Neural progenitor cell (in vitro differentiated cells): Measurements from ENCODE around the gene ZNF518B. TPM values are rescaled to one million over a fixed set of nuclear protein-coding genes. Genes with fewer than 3 reads are reported as not detected.
A peak's percentile ranks its signal among the peaks of the same experiment; 100 is the strongest.

Experiments
- DNase-seq: peaks from one replicate; pipeline ENCODE4 v3.0.0-alpha.2; 2016; ENCODE audit warnings: low spot score
- H2AFZ ChIP-seq: fragments of 200-600 bp; sonication (generic); replicated peaks from 2 replicates; pipeline ENCODE4 v1.6.1; 2016; ENCODE audit warnings: antibody characterized with exemption
- H3F3A ChIP-seq: fragments of 200-600 bp; sonication (generic); 2 replicates; pipeline ENCODE4 v1.6.1; 2016; ENCODE audit warnings: antibody characterized with exemption, low read depth
- H3K27ac ChIP-seq: fragments of 200-600 bp; sonication (generic); 2 replicates; pipeline ENCODE4 v1.5.1; 2016; ENCODE audit warnings: mild to moderate bottlenecking
- H3K27me3 ChIP-seq: fragments of 200-600 bp; sonication (generic); 2 replicates; pipeline ENCODE4 v1.6.1; 2016; ENCODE audit warnings: mild to moderate bottlenecking, moderate library complexity
- H3K36me3 ChIP-seq: fragments of 200-600 bp; sonication (generic); 2 replicates; pipeline ENCODE4 v1.5.1; 2016
- H3K4me1 ChIP-seq: fragments of 200-600 bp; sonication (generic); 2 replicates; pipeline ENCODE4 v1.6.1; 2016; ENCODE audit warnings: mixed run types
- H3K4me2 ChIP-seq: fragments of 200-600 bp; sonication (generic); 2 replicates; pipeline ENCODE4 v1.6.1; 2016
- H3K4me3 ChIP-seq: fragments of 200-600 bp; sonication (generic); 2 replicates; pipeline ENCODE4 v1.5.1; 2016
- H3K79me2 ChIP-seq: fragments of 200-600 bp; sonication (generic); 2 replicates; pipeline ENCODE4 v1.6.1; 2016; ENCODE audit warnings: low read depth
- H3K9ac ChIP-seq: fragments of 200-600 bp; sonication (generic); 2 replicates; pipeline ENCODE4 v1.6.1; 2016
- H3K9me3 ChIP-seq: fragments of 200-600 bp; sonication (generic); 2 replicates; pipeline ENCODE4 v1.5.1; 2016; ENCODE audit warnings: low read depth
- H4K20me1 ChIP-seq: fragments of 200-600 bp; sonication (generic); 2 replicates; pipeline ENCODE4 v1.6.1; 2016; ENCODE audit warnings: low read depth
- H3K27ac Mint-ChIP-seq: 3 replicates; pipeline ENCODE4 v1.8.0; 2021; ENCODE audit warnings: mixed read lengths
- H3K27me3 Mint-ChIP-seq: 2 replicates; pipeline ENCODE4 v1.8.0; 2022; ENCODE audit warnings: low read depth, mild to moderate bottlenecking, inconsistent platforms, moderate library complexity, mixed read lengths; ENCODE audit not compliant: insufficient read depth
- H3K36me3 Mint-ChIP-seq: 3 replicates; pipeline ENCODE4 v1.8.0; 2021; ENCODE audit warnings: mixed read lengths
- H3K4me1 Mint-ChIP-seq: 3 replicates; pipeline ENCODE4 v1.8.0; 2021; ENCODE audit warnings: mixed read lengths
- H3K4me3 Mint-ChIP-seq: 3 replicates; pipeline ENCODE4 v1.8.0; 2021; ENCODE audit warnings: mild to moderate bottlenecking, moderate library complexity, mixed read lengths
- H3K9me3 Mint-ChIP-seq: 3 replicates; pipeline ENCODE4 v1.8.0; 2020; ENCODE audit warnings: mixed read lengths
- EZH2 ChIP-seq: fragments of 200-600 bp; sonication (generic); IDR thresholded peaks from 2 replicates; pipeline ENCODE4 v1.6.1; 2017; ENCODE audit warnings: antibody characterized with exemption, mild to moderate bottlenecking, moderate library complexity
- EZH2phosphoT487 ChIP-seq: fragments of 200-600 bp; sonication (generic); IDR thresholded peaks from 2 replicates; pipeline ENCODE4 v1.6.1; 2017; ENCODE audit warnings: antibody characterized with exemption
- total RNA-seq: library from RNA; depleted of rRNA; stranded (reverse); fragments of >200 nt; gene quantifications from 2 replicates; pipeline ENCODE4 v1.2.3, GENCODE V29; 2015; ENCODE audit warnings: low replicate concordance
- TF ChIP-seq, protein P1 (sequence below): fragments of 200-600 bp; sonication (generic); IDR thresholded peaks from 2 replicates; pipeline ENCODE4 v1.5.1; 2017; ENCODE audit warnings: antibody characterized with exemption, mild to moderate bottlenecking

Gene ZNF518B
- total RNA-seq, 1 donor from 2014 or later, result 158 TPM

DNA sequence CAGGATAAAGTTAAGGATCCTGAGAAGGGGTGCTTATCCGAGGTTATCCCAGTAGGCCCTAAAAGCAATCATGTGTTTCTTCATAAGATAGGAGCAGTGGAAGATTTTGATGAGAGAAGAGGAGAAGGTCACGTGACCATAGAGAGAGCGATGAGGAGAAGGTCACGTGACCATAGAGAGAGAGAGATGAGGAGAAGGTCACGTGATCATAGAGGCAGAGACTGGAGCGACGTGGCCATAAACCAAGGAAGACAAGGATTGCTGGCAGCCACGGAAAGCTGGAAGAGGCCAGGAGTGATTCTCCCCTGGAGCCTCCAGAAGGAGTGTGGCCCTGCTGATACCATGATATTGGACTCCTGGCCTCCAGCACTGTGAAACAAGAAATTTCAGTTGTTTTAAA is 38.4 kb upstream of the ZNF518B start:
- H3K36me3 Mint-ChIP-seq, result no peaks in the 10 kb centered on the region
- Histone ChIP-seq H3K36me3 (no peaks in the 10 kb centered on the region), H3K9ac (no peak overlapping the region), H3K4me1 (peaks cover 55% of the 10 kb centered on the region), H3K79me2 (no peaks in the 10 kb centered on the region), H3F3A (peaks cover 35% of the 10 kb centered on the region), H3K4me2 (peak overlapping the region; percentile 74), H2AFZ (no peak overlapping the region), H3K27ac (peak overlapping the region; percentile 89), H3K4me3 (no peak overlapping the region), H3K9me3 (no peaks in the 10 kb centered on the region), H3K27me3 (no peaks in the 10 kb centered on the region), H4K20me1 (no peaks in the 10 kb centered on the region)
- H3K27me3 Mint-ChIP-seq, result peaks cover 6% of the 10 kb centered on the region
- H3K4me1 Mint-ChIP-seq, result peaks cover 35% of the 10 kb centered on the region
- peaks cover 2% of the 10 kb centered on the region for H3K9me3 Mint-ChIP-seq
- no peak for DNase-seq
- TF ChIP-seq, protein P1, sequence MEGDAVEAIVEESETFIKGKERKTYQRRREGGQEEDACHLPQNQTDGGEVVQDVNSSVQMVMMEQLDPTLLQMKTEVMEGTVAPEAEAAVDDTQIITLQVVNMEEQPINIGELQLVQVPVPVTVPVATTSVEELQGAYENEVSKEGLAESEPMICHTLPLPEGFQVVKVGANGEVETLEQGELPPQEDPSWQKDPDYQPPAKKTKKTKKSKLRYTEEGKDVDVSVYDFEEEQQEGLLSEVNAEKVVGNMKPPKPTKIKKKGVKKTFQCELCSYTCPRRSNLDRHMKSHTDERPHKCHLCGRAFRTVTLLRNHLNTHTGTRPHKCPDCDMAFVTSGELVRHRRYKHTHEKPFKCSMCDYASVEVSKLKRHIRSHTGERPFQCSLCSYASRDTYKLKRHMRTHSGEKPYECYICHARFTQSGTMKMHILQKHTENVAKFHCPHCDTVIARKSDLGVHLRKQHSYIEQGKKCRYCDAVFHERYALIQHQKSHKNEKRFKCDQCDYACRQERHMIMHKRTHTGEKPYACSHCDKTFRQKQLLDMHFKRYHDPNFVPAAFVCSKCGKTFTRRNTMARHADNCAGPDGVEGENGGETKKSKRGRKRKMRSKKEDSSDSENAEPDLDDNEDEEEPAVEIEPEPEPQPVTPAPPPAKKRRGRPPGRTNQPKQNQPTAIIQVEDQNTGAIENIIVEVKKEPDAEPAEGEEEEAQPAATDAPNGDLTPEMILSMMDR, result no peak
- TF ChIP-seq EZH2, result no peak
- no peak for TF ChIP-seq EZH2phosphoT487
- no peak overlapping the region for H3K27ac Mint-ChIP-seq
- H3K4me3 Mint-ChIP-seq, result no peak overlapping the region

- H3K36me3 Mint-ChIP-seq, result no peaks in the 10 kb centered on the region
- H3K4me3 Mint-ChIP-seq, result no peak overlapping the region
- H3K4me1 Mint-ChIP-seq, result peaks cover 25% of the 10 kb centered on the region
- Histone ChIP-seq H3K4me3 (no peak overlapping the region), H2AFZ (peak overlapping the region; percentile 38), H3K9me3 (no peaks in the 10 kb centered on the region), H3K27ac (no peak overlapping the region), H4K20me1 (no peaks in the 10 kb centered on the region), H3K9ac (no peak overlapping the region), H3K4me1 (peaks cover 38% of the 10 kb centered on the region), H3F3A (peaks cover 21% of the 10 kb centered on the region), H3K36me3 (no peaks in the 10 kb centered on the region), H3K27me3 (no peaks in the 10 kb centered on the region), H3K4me2 (no peak overlapping the region), H3K79me2 (no peaks in the 10 kb centered on the region)
- H3K27ac Mint-ChIP-seq, result no peak overlapping the region
- H3K27me3 Mint-ChIP-seq, result peaks cover 6% of the 10 kb centered on the region
- DNase-seq, result no peak
- no peak for TF ChIP-seq EZH2phosphoT487
- H3K9me3 Mint-ChIP-seq, result no peaks in the 10 kb centered on the region
These were observed 35.2 kb upstream of the ZNF518B start for GRCh38 chr4:10492464-10492863.

GRCh38 chr4:10491401-10491800 is 34.2 kb upstream of the ZNF518B start:
- no peak overlapping the region for H3K4me3 ChIP-seq
- H3K4me1 ChIP-seq, result peaks cover 29% of the 10 kb centered on the region
- Mint-ChIP-seq H3K27me3 (peaks cover 6% of the 10 kb centered on the region), H3K36me3 (no peaks in the 10 kb centered on the region), H3K9me3 (no peaks in the 10 kb centered on the region), H3K4me3 (no peak overlapping the region), H3K27ac (no peak overlapping the region), H3K4me1 (peaks cover 19% of the 10 kb centered on the region)
- no peaks in the 10 kb centered on the region for H3K36me3 ChIP-seq
- H4K20me1 ChIP-seq, result no peaks in the 10 kb centered on the region
- no peak overlapping the region for H3K9ac ChIP-seq
- no peaks in the 10 kb centered on the region for H3K79me2 ChIP-seq
- H3K9me3 ChIP-seq, result no peaks in the 10 kb centered on the region
- H3K4me2 ChIP-seq, result no peak overlapping the region
- no peak overlapping the region for H2AFZ ChIP-seq
- H3F3A ChIP-seq, result peaks cover 10% of the 10 kb centered on the region
- no peak for TF ChIP-seq EZH2phosphoT487
- TF ChIP-seq, protein P1, result no peak
- TF ChIP-seq EZH2, result no peak
- no peak overlapping the region for H3K27ac ChIP-seq
- DNase-seq, result no peak
- H3K27me3 ChIP-seq, result no peaks in the 10 kb centered on the region

DNA sequence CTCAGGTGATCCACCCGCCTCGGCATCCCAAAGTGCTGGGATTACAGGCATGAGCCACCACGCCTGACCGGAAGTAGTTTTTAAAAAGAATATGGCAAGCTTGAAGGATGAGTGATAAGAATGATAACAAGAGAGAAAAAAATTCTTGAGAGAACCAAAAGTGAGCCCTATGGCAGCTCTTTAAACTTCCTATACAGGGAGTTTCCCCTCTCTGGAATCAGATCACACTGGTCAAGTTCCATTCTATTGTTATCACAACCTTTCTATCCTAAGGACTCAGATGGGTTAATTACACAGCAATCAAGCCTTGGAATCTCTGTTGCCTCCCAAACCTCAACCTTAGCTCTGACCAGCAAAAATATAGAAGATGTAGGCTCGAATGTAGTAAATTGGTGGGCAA is 33.8 kb upstream of the ZNF518B start:
- Histone ChIP-seq H3K79me2 (no peaks in the 10 kb centered on the region), H4K20me1 (no peaks in the 10 kb centered on the region), H3F3A (peaks cover 6% of the 10 kb centered on the region), H3K4me1 (peaks cover 25% of the 10 kb centered on the region), H2AFZ (no peak overlapping the region), H3K4me2 (no peak overlapping the region), H3K9me3 (no peaks in the 10 kb centered on the region), H3K27me3 (no peaks in the 10 kb centered on the region), H3K9ac (no peak overlapping the region), H3K36me3 (no peaks in the 10 kb centered on the region), H3K27ac (no peak overlapping the region), H3K4me3 (no peak overlapping the region)
- H3K9me3 Mint-ChIP-seq, result no peaks in the 10 kb centered on the region
- no peaks in the 10 kb centered on the region for H3K36me3 Mint-ChIP-seq
- no peak overlapping the region for H3K27ac Mint-ChIP-seq
- no peak for DNase-seq
- H3K27me3 Mint-ChIP-seq, result peaks cover 6% of the 10 kb centered on the region
- H3K4me3 Mint-ChIP-seq, result no peak overlapping the region
- H3K4me1 Mint-ChIP-seq, result peaks cover 14% of the 10 kb centered on the region
- TF ChIP-seq EZH2phosphoT487, result no peak
- no peak for TF ChIP-seq EZH2
- TF ChIP-seq, protein P1, result no peak
